Liver (tissue), 3 donors: ENCODE data around the gene NODAL.

Experiments used
- CTCF ChIP-seq: fragments of 150-350 bp; IDR thresholded peaks from 2 replicates; pipeline ENCODE4 v1.5.1; 2017; ENCODE audit warnings: improper control_type of control experiment, low read depth, low read length; ENCODE audit not compliant: missing input control
- JUND ChIP-seq, 2 donors: IDR thresholded peaks; 2 replicates each; pipeline ENCODE4 v1.6.1; 2016; ENCODE audit warnings: antibody characterized with exemption in 2 of 2
- RAD21 ChIP-seq, 2 donors: IDR thresholded peaks; 2 replicates each; pipeline ENCODE4 v1.6.1; 2016; ENCODE audit warnings: antibody characterized with exemption in 2 of 2, mild to moderate bottlenecking in 2 of 2
- TAF1 ChIP-seq: conservative IDR thresholded peaks from 2 replicates; pipeline ENCODE4 v1.6.1; 2016; ENCODE audit warnings: antibody characterized with exemption, mild to moderate bottlenecking
- donor health status: healthy.
- donor health status: healthy.

- TF ChIP-seq RAD21 (IDR thresholded peaks at IDR 0.05) = no peak
- no peak for TF ChIP-seq CTCF
- TF ChIP-seq JUND (IDR thresholded peaks at IDR 0.05) = no peak
- no peak for TF ChIP-seq TAF1
Measured at GRCh38 chr10:70474780-70475179, 33.3 kb upstream of the NODAL start.
